Kidney (tissue), 14 donors: Measurements from ENCODE around the gene TMX3. TPM values are rescaled to one million over a fixed set of nuclear protein-coding genes. Genes with fewer than 3 reads are reported as not detected.

Source experiments
- DNase-seq, 5 donors: peaks; one replicate each; pipeline ENCODE4 v3.0.0-alpha.2; 2013 to 2020
- FAIRE-seq: peaks from 2 replicates; lab custom pipeline; 2012; peaks lifted over from hg19 to GRCh38; lab: Jason Lieb, UNC
- H3K27ac ChIP-seq, 2 donors: one replicate each; pipeline ENCODE4 v1.7.0; 2013; ENCODE audit warnings: low read depth in 2 of 2, low read length in 2 of 2, inconsistent platforms in 1 of 2
- H3K27me3 ChIP-seq: one replicate; pipeline ENCODE4 v1.7.1; 2013; ENCODE audit warnings: low read length, inconsistent platforms; ENCODE audit not compliant: control insufficient read depth, insufficient read depth
- H3K36me3 ChIP-seq, 3 donors: one replicate each; pipeline versions ENCODE4 v1.7.0 to v1.7.1; 2013; ENCODE audit warnings: low read length in 3 of 3, control low read depth in 1 of 3, inconsistent platforms in 1 of 3; ENCODE audit not compliant: insufficient read depth in 3 of 3, control insufficient read depth in 2 of 3
- H3K4me1 ChIP-seq, 3 donors: one replicate each; pipeline versions ENCODE4 v1.7.0 to v1.7.1; 2013; ENCODE audit warnings: low read length in 3 of 3, inconsistent platforms in 1 of 3, low read depth in 1 of 3; ENCODE audit not compliant: control insufficient read depth in 2 of 3, insufficient read depth in 2 of 3
- H3K4me3 ChIP-seq, 3 donors: one replicate each; pipeline versions ENCODE4 v1.7.0 to v1.8.1; 2013; ENCODE audit warnings: low read length in 3 of 3, control low read depth in 1 of 3, inconsistent platforms in 1 of 3
- H3K9ac ChIP-seq, 3 donors: one replicate each; pipeline versions ENCODE4 v1.7.0 to v1.7.1; 2013; ENCODE audit warnings: low read length in 3 of 3, control low read depth in 1 of 3, inconsistent platforms in 1 of 3
- H3K9me3 ChIP-seq, 3 donors: one replicate each; pipeline versions ENCODE4 v1.7.0 to v1.7.1; 2013; ENCODE audit warnings: low read length in 3 of 3, control low read depth in 1 of 3, inconsistent platforms in 1 of 3; ENCODE audit not compliant: control insufficient read depth in 2 of 3, insufficient read depth in 1 of 3
- intact Hi-C: fragments of 100-400 bp; cut with DNase I; formaldehyde crosslinking; loops from one replicate; pipeline ENCODE4 v1.11.1; 2022
- polyA plus RNA-seq: library from polyadenylated mRNA; stranded (reverse); fragments of 350-450 nt; fragmentation: Illumina TruSeq; extraction: RNeasy Lipid Tissue Mini Kit (QIAGEN cat#74804); gene quantifications from one replicate; pipeline ENCODE4 v1.2.3, GENCODE V29; 2014; ENCODE audit warnings: low read depth, low replicate concordance; ENCODE audit not compliant: insufficient read depth
- total RNA-seq: library from RNA; stranded (reverse); fragmentation: NEBNext Ultra II Directional; extraction: Animal tissue kit (Norgen Biotek cat#: 25700); gene quantifications from one replicate; pipeline ENCODE4 v1.2.1, GENCODE V29; 2021
- TF ChIP-seq, protein P1 (sequence below): IDR thresholded peaks from 3 replicates; pipeline ENCODE4 v1.5.1; 2012; ENCODE audit warnings: mild to moderate bottlenecking, moderate library complexity, borderline replicate concordance; ENCODE audit not compliant: insufficient read depth; ENCODE audit errors: extremely low read depth
- donor health status: control.
- donor health status: control.
- donor health status: control.
- donor health status: control.
- donor health status: control.
- donor health status: DM: yes; HTN: yes; CAD: no.
- donor health status: Normal renal cell carcinoma (clear cell type).

The TMX3 gene
- total and polyA plus RNA-seq, 2 donors from 2014 or later = 14.4 to 52.7 TPM

DNA sequence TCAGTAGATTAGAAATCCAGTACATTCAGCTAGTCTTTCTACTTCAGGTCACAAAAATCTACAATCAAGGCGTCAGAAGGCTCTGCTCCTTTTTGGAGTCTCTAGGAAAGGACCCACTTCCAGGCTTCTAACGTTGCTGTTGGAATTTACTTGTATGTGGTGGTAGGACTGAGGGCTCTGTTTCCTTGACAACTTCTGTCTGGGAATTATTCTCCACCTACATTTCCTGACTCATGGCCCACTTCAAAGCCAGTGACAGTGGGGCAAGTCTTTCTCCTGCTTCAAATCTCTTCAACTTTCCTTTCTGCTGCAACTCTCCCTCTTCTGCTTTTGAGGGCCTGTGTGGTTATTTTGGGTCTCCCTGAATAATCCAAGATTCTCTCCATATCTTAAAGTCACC lies 10.4 kb upstream of the TMX3 start:
- TF ChIP-seq, protein P1, sequence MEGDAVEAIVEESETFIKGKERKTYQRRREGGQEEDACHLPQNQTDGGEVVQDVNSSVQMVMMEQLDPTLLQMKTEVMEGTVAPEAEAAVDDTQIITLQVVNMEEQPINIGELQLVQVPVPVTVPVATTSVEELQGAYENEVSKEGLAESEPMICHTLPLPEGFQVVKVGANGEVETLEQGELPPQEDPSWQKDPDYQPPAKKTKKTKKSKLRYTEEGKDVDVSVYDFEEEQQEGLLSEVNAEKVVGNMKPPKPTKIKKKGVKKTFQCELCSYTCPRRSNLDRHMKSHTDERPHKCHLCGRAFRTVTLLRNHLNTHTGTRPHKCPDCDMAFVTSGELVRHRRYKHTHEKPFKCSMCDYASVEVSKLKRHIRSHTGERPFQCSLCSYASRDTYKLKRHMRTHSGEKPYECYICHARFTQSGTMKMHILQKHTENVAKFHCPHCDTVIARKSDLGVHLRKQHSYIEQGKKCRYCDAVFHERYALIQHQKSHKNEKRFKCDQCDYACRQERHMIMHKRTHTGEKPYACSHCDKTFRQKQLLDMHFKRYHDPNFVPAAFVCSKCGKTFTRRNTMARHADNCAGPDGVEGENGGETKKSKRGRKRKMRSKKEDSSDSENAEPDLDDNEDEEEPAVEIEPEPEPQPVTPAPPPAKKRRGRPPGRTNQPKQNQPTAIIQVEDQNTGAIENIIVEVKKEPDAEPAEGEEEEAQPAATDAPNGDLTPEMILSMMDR = no peak
- FAIRE-seq (no peak), DNase-seq (no peak)
- H3K9ac ChIP-seq = no peak overlapping the region
- H3K27me3 ChIP-seq = no peaks in the 10 kb centered on the region
- H3K4me3 ChIP-seq = no peak overlapping the region
- no peaks in the 10 kb centered on the region for H3K4me1 ChIP-seq
- no peak overlapping the region for H3K27ac ChIP-seq
- intact Hi-C loops = no loop called here
- no peaks in the 10 kb centered on the region for H3K9me3 ChIP-seq
- H3K36me3 ChIP-seq = no peaks in the 10 kb centered on the region

DNA sequence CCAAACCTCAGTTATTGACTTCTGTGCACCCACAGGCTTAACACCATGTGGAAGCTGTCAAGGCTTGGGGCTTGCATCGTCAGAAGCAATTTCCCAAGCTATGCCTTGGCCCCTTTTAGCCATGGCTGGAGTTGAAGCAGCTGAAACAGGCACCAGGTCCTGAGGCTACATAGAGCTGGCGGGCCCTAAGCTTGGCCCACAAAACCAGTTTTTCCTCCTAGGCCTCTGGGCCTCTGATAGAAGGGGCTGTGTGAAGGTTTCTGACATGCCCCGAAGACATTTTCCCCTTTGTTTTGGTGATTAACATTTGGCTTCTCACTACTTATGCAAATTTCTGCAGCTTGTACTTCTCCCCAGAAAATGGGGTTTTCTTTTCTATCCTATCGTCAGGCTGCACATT lies 9.1 kb upstream of the TMX3 start:
- TF ChIP-seq, protein P1 = no peak
- Histone ChIP-seq H3K27me3 (no peaks in the 10 kb centered on the region), H3K4me3 (no peak overlapping the region), H3K27ac (no peak overlapping the region), H3K36me3 (no peaks in the 10 kb centered on the region), H3K4me1 (no peaks in the 10 kb centered on the region), H3K9me3 (no peaks in the 10 kb centered on the region), H3K9ac (no peak overlapping the region)
- DNase-seq (no peak), FAIRE-seq (no peak)
- intact Hi-C loops = no loop called here

DNA sequence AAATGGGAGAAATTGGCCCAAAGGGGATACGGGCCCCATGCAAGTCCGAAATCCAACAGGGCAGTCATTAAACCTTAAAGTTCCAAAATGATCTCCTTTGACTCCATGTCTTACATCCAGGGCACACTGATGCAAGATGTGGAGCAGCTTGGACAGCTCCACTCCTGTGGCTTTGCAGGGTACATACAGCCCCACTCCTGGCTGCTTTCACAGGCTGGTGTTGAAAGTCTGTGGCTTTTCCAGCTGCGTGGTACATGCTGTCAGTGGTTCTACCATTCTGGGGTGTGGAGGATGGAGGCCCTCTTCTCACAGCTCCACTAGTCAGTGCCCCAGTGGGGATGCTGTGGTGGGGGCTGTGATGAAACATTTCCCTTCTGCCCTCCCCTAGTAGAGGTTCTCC lies 8.6 kb upstream of the TMX3 start:
- FAIRE-seq (no peak), DNase-seq (no peak)
- no peaks in the 10 kb centered on the region for H3K9me3 ChIP-seq
- intact Hi-C loops = no loop called here
- H3K4me1 ChIP-seq = no peaks in the 10 kb centered on the region
- no peaks in the 10 kb centered on the region for H3K36me3 ChIP-seq
- no peak overlapping the region for H3K4me3 ChIP-seq
- H3K27ac ChIP-seq = no peak overlapping the region
- H3K9ac ChIP-seq = no peak overlapping the region
- no peaks in the 10 kb centered on the region for H3K27me3 ChIP-seq
- TF ChIP-seq, protein P1 = no peak

DNA sequence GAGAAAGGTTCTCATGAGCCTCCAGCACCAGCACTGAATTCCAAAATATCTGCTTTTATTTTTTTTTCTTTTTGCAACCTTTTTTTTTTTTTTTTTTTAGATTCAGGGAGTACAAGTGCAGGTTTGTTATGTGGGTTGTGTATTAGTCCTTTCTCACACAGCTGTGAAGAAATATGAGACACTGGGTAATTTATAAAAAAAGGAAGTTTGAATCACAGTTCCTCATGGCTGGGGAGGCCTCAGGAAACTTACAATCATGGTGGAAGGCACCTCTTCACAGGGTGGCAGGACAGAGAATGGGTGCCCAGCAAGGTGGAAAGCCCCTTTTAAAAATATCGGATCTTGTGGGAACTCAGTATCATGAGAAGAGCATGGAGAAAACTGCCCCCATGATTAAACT lies 7.9 kb upstream of the TMX3 start:
- Histone ChIP-seq H3K27ac (no peak overlapping the region), H3K9me3 (no peaks in the 10 kb centered on the region), H3K4me1 (no peaks in the 10 kb centered on the region), H3K9ac (no peak overlapping the region), H3K4me3 (no peak overlapping the region), H3K36me3 (no peaks in the 10 kb centered on the region), H3K27me3 (no peaks in the 10 kb centered on the region)
- TF ChIP-seq, protein P1 = no peak
- no peak for DNase-seq
- intact Hi-C loops = no loop called here
- FAIRE-seq = no peak
